GM23338 (cell line): ENCODE measurements around the gene USP30. TPM values are rescaled to one million over a fixed set of nuclear protein-coding genes. Genes with fewer than 3 reads are reported as not detected.

Experiments
- ATAC-seq: fragments of 200-7000 bp; cut with Tn5 transposase; 3 replicates; pipeline ENCODE4 v1.9.1; 2020
- DNase-seq: peaks from one replicate; pipeline ENCODE4 v3.0.0-alpha.2; 2015; ENCODE audit warnings: low spot score
- H2AFZ ChIP-seq: fragments of 200-600 bp; sonication (generic); 2 replicates; pipeline ENCODE4 v1.8.0; 2016; ENCODE audit warnings: antibody characterized with exemption, mild to moderate bottlenecking, moderate library complexity
- H3F3A ChIP-seq: fragments of 200-600 bp; sonication (generic); replicated peaks from 2 replicates; pipeline ENCODE4 v1.8.0; 2017; ENCODE audit warnings: antibody characterized with exemption, mixed run types, low read depth
- H3K27ac ChIP-seq: fragments of 200-600 bp; sonication (generic); 2 replicates; pipeline ENCODE4 v1.6.1; 2016; ENCODE audit warnings: low read depth
- H3K27me3 ChIP-seq: fragments of 200-600 bp; sonication (generic); 2 replicates; pipeline ENCODE4 v1.8.0; 2016; ENCODE audit warnings: mild to moderate bottlenecking, mixed run types, moderate library complexity; ENCODE audit not compliant: insufficient read depth
- H3K36me3 ChIP-seq: fragments of 200-600 bp; sonication (generic); 2 replicates; pipeline ENCODE4 v1.8.0; 2016; ENCODE audit warnings: mild to moderate bottlenecking; ENCODE audit not compliant: insufficient read depth
- H3K4me1 ChIP-seq: fragments of 200-600 bp; sonication (generic); 2 replicates; pipeline ENCODE4 v1.8.0; 2016; ENCODE audit warnings: mild to moderate bottlenecking, moderate library complexity; ENCODE audit not compliant: insufficient read depth
- H3K4me2 ChIP-seq: fragments of 200-600 bp; sonication (generic); 2 replicates; pipeline ENCODE4 v1.7.1; 2017; ENCODE audit warnings: mixed run types
- H3K4me3 ChIP-seq: fragments of 200-600 bp; sonication (generic); 2 replicates; pipeline ENCODE4 v1.6.1; 2016; ENCODE audit warnings: mixed run types
- H3K79me2 ChIP-seq: fragments of 200-600 bp; sonication (generic); replicated peaks from 2 replicates; pipeline ENCODE4 v1.8.0; 2017; ENCODE audit warnings: mild to moderate bottlenecking; ENCODE audit not compliant: insufficient read depth
- H3K9me2 ChIP-seq: fragments of 200-600 bp; sonication (generic); 2 replicates; pipeline ENCODE4 v1.8.0; 2017; ENCODE audit not compliant: insufficient read depth
- H4K20me1 ChIP-seq: fragments of 200-600 bp; sonication (generic); replicated peaks from 2 replicates; pipeline ENCODE4 v1.8.0; 2017; ENCODE audit warnings: mild to moderate bottlenecking; ENCODE audit not compliant: insufficient read depth
- H3K27ac Mint-ChIP-seq: 2 replicates; pipeline ENCODE4 v1.8.0; 2020; ENCODE audit warnings: inconsistent platforms, mild to moderate bottlenecking, moderate library complexity, mixed read lengths
- H3K27me3 Mint-ChIP-seq: 3 replicates; pipeline ENCODE4 v1.8.0; 2022; ENCODE audit warnings: low read depth, mild to moderate bottlenecking, moderate library complexity, mixed read lengths, inconsistent platforms; ENCODE audit not compliant: insufficient read depth, poor library complexity
- H3K36me3 Mint-ChIP-seq: 3 replicates; pipeline ENCODE4 v1.8.0; 2021; ENCODE audit warnings: low read depth, mild to moderate bottlenecking, inconsistent platforms, moderate library complexity, mixed read lengths
- H3K4me1 Mint-ChIP-seq: 3 replicates; pipeline ENCODE4 v1.8.0; 2020; ENCODE audit warnings: mild to moderate bottlenecking, inconsistent platforms, mixed read lengths
- H3K4me3 Mint-ChIP-seq: 3 replicates; pipeline ENCODE4 v1.8.0; 2021; ENCODE audit warnings: moderate library complexity, mild to moderate bottlenecking, inconsistent platforms, mixed read lengths
- H3K9me3 Mint-ChIP-seq: 3 replicates; pipeline ENCODE4 v1.8.0; 2020; ENCODE audit warnings: moderate library complexity, mild to moderate bottlenecking, inconsistent platforms, mixed read lengths
- CREB1 ChIP-seq: fragments of 250-450 bp; sonication (Bioruptor Pico); IDR thresholded peaks from 2 replicates; pipeline ENCODE4 v1.5.0; 2020; ENCODE audit warnings: low read depth, mild to moderate bottlenecking, moderate library complexity
- EZH2 ChIP-seq: fragments of 200-600 bp; sonication (generic); IDR thresholded peaks from one replicate; pipeline ENCODE4 v1.8.0; 2017; ENCODE audit warnings: antibody characterized with exemption, mild to moderate bottlenecking, low read depth; ENCODE audit not compliant: unreplicated experiment
- EZH2phosphoT487 ChIP-seq: fragments of 200-600 bp; sonication (generic); IDR thresholded peaks from one replicate; pipeline ENCODE4 v1.8.1; 2018; ENCODE audit warnings: antibody characterized with exemption; ENCODE audit not compliant: unreplicated experiment
- JUNB ChIP-seq: IDR thresholded peaks from one replicate; pipeline ENCODE4 v1.6.1; 2016; ENCODE audit warnings: antibody characterized with exemption; ENCODE audit not compliant: unreplicated experiment
- POLR2AphosphoS5 ChIP-seq: IDR thresholded peaks from 2 replicates; pipeline ENCODE4 v1.6.1; 2016; ENCODE audit warnings: antibody characterized with exemption, low read depth
- STAT1 ChIP-seq: IDR thresholded peaks from one replicate; pipeline ENCODE4 v1.6.1; 2016; ENCODE audit warnings: antibody characterized with exemption; ENCODE audit not compliant: unreplicated experiment
- ZNF114 ChIP-seq: fragments of 250-450 bp; sonication (Bioruptor Pico); IDR thresholded peaks from 2 replicates; pipeline ENCODE4 v1.5.0; 2020; ENCODE audit warnings: mild to moderate bottlenecking, moderate library complexity
- ZNF462 ChIP-seq: fragments of 250-450 bp; sonication (Bioruptor Pico); IDR thresholded peaks from 2 replicates; pipeline ENCODE4 v1.5.0; 2020; ENCODE audit warnings: mild to moderate bottlenecking, moderate library complexity
- polyA plus RNA-seq: library from polyadenylated mRNA; unstranded; fragments of >200 nt; fragmentation: Nextera tagmentation; extraction: Ambion mirVana; gene quantifications from 2 replicates; pipeline ENCODE4 v1.2.1, GENCODE V29; 2016
- total RNA-seq: library from RNA; depleted of rRNA; stranded (reverse); fragments of >200 nt; shearing (Covaris generic); gene quantifications from 2 replicates; pipeline ENCODE4 v1.2.3, GENCODE V29; 2014
- TF ChIP-seq, protein P1 (sequence below): IDR thresholded peaks from one replicate; pipeline ENCODE4 v1.6.1; 2018; ENCODE audit warnings: antibody characterized with exemption; ENCODE audit not compliant: unreplicated experiment
- TF ChIP-seq, protein P2 (sequence below): IDR thresholded peaks from 2 replicates; pipeline ENCODE4 v1.6.1; 2016; ENCODE audit warnings: antibody characterized with exemption

USP30 gene
- total and polyA plus RNA-seq, 2 experiments from 2014 or later, result 2.9 to 6.1 TPM

- TF ChIP-seq, protein P1, sequence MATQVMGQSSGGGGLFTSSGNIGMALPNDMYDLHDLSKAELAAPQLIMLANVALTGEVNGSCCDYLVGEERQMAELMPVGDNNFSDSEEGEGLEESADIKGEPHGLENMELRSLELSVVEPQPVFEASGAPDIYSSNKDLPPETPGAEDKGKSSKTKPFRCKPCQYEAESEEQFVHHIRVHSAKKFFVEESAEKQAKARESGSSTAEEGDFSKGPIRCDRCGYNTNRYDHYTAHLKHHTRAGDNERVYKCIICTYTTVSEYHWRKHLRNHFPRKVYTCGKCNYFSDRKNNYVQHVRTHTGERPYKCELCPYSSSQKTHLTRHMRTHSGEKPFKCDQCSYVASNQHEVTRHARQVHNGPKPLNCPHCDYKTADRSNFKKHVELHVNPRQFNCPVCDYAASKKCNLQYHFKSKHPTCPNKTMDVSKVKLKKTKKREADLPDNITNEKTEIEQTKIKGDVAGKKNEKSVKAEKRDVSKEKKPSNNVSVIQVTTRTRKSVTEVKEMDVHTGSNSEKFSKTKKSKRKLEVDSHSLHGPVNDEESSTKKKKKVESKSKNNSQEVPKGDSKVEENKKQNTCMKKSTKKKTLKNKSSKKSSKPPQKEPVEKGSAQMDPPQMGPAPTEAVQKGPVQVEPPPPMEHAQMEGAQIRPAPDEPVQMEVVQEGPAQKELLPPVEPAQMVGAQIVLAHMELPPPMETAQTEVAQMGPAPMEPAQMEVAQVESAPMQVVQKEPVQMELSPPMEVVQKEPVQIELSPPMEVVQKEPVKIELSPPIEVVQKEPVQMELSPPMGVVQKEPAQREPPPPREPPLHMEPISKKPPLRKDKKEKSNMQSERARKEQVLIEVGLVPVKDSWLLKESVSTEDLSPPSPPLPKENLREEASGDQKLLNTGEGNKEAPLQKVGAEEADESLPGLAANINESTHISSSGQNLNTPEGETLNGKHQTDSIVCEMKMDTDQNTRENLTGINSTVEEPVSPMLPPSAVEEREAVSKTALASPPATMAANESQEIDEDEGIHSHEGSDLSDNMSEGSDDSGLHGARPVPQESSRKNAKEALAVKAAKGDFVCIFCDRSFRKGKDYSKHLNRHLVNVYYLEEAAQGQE, result no peak
- TF ChIP-seq POLR2AphosphoS5 (no peak), EZH2 (no peak), CREB1 (no peak), ZNF114 (CRISPR knock-in tag) (no peak)
These were observed 4.5 kb downstream of the USP30 start (continued) for GRCh38 chr12:109056891-109057290.

DNA sequence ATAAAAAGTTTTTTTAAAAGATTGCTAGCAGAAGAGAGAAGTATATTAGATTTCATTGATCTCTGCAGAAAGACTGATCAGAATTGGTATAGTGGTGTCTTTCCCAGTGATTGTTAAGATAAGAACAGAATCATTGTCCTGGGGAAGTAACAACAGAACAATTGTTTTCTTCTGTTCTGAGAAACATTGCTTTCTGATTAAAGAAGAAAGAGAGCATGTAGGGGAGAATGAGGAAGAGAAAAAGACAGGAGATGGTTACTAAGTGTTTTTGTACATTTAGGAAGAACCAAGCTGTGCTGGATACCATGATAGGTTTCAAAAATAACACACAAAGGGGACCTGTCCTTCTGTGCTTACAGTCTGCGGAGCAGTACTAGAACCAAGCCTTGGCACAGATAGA lies 5.0 kb downstream of the USP30 start:
- no peaks in the 10 kb centered on the region; the same call in 1 of the 2 replicates for H4K20me1 ChIP-seq
- DNase-seq (no peak), ATAC-seq (no peak)
- H2AFZ ChIP-seq, result no peak overlapping the region
- H3F3A ChIP-seq, result no peaks in the 10 kb centered on the region
- no peak overlapping the region for H3K4me2 ChIP-seq
- Mint-ChIP-seq H3K4me3 (no peak overlapping the region), H3K36me3 (no peaks in the 10 kb centered on the region), H3K27me3 (peaks cover 2% of the 10 kb centered on the region), H3K27ac (no peak overlapping the region), H3K9me3 (no peaks in the 10 kb centered on the region; the same call in 2 of the 3 replicates), H3K4me1 (peaks cover 8% of the 10 kb centered on the region)
- no peaks in the 10 kb centered on the region for H3K27me3 ChIP-seq
- H3K4me3 ChIP-seq, result no peak overlapping the region
- no peak overlapping the region for H3K27ac ChIP-seq
- H3K36me3 ChIP-seq, result no peaks in the 10 kb centered on the region
- H3K4me1 ChIP-seq, result peaks cover 9% of the 10 kb centered on the region; the same call in 1 of the 2 replicates
- TF ChIP-seq EZH2phosphoT487, result no peak
- no peak for TF ChIP-seq CREB1
- no peak for TF ChIP-seq POLR2AphosphoS5
- TF ChIP-seq EZH2, result no peak
- TF ChIP-seq, protein P2, sequence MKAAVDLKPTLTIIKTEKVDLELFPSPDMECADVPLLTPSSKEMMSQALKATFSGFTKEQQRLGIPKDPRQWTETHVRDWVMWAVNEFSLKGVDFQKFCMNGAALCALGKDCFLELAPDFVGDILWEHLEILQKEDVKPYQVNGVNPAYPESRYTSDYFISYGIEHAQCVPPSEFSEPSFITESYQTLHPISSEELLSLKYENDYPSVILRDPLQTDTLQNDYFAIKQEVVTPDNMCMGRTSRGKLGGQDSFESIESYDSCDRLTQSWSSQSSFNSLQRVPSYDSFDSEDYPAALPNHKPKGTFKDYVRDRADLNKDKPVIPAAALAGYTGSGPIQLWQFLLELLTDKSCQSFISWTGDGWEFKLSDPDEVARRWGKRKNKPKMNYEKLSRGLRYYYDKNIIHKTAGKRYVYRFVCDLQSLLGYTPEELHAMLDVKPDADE, result no peak
- no peak for TF ChIP-seq STAT1
- TF ChIP-seq JUNB, result no peak
- no peaks in the 10 kb centered on the region for H3K79me2 ChIP-seq
- H3K9me2 ChIP-seq, result no peaks in the 10 kb centered on the region

DNA sequence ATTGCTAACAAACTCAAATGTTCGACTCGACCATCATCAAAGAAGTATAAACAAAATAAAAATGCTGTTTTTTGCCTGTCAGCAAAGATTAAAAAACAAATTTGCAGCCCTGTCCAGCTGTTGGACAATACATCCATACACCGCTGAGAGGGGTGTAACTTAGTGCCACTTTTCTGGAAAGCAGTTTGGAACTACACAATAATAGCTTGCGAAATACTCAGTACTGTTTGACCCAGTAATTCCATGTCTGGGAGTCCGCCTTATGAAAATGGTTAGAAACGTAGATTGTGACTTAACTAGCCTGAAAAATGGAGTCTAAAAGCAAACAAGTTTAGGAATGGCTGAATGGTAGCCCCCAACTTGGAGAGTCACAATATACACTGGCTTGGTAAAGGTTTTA lies 6.4 kb downstream of the USP30 start:
- peaks cover 2% of the 10 kb centered on the region for H3K4me1 Mint-ChIP-seq
- Histone ChIP-seq H3K4me1 (peaks cover 2% of the 10 kb centered on the region; the same call in 1 of the 2 replicates), H3K4me2 (no peak overlapping the region), H4K20me1 (no peaks in the 10 kb centered on the region; the same call in 1 of the 2 replicates), H3K27ac (no peak overlapping the region), H3K4me3 (no peak overlapping the region), H3K9me2 (no peaks in the 10 kb centered on the region), H3F3A (no peaks in the 10 kb centered on the region), H3K36me3 (no peaks in the 10 kb centered on the region), H3K27me3 (no peaks in the 10 kb centered on the region), H2AFZ (no peak overlapping the region), H3K79me2 (no peaks in the 10 kb centered on the region)
- no peak for DNase-seq
- H3K27ac Mint-ChIP-seq, result no peak overlapping the region
- H3K36me3 Mint-ChIP-seq, result no peaks in the 10 kb centered on the region
- H3K9me3 Mint-ChIP-seq, result no peaks in the 10 kb centered on the region
- no peaks in the 10 kb centered on the region for H3K27me3 Mint-ChIP-seq
- no peak for ATAC-seq
- no peak overlapping the region for H3K4me3 Mint-ChIP-seq
- TF ChIP-seq POLR2AphosphoS5 (no peak), ZNF462 (CRISPR knock-in tag) (no peak), EZH2phosphoT487 (no peak), CREB1 (no peak)
